Erythroblast (primary cell): ENCODE measurements around the gene SERPINC1.

Experiments
- GATA1 ChIP-seq: IDR thresholded peaks from 2 replicates; pipeline ENCODE4 v1.6.1; 2011; ENCODE audit warnings: low read depth, mild to moderate bottlenecking, control low read depth, low read length, moderate library complexity
- POLR2A ChIP-seq: IDR thresholded peaks from 2 replicates; pipeline ENCODE4 v1.6.1; 2011; ENCODE audit warnings: mild to moderate bottlenecking, low read length

DNA sequence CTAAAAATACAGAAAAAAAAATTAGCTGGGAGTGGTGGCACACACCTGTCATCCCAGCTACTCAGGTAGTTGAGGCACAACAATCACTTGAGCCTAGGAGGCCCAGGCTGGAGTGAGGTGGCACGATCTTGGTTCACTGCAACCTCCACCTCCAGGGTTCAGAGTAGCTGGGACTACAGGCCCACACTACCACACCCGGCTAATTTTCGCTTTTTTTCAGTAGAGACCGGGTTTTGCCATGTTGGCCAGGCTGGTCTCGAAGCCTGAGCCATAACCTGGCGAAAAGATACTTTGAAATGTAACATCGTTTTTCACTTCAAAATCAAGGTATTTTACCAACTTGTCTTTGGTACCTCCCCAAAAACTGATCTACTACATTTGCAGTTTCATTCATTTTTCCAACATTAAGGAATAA, 55.4 kb downstream of the SERPINC1 start:
- TF ChIP-seq POLR2A (no peak), GATA1 (no peak)
